Left cardiac atrium (tissue), 4 donors: ENCODE data around the gene TBC1D14. TPM values are rescaled to one million over a fixed set of nuclear protein-coding genes. Genes with fewer than 3 reads are reported as not detected.

Source experiments
- ATAC-seq, 2 donors: fragments of 200-7000 bp; cut with Tn5 transposase; one replicate each; pipeline ENCODE4 v1.9.1; 2020; ENCODE audit warnings: mild to moderate bottlenecking in 2 of 2, moderate library complexity in 2 of 2
- DNase-seq: peaks from one replicate; pipeline ENCODE4 v3.0.0-alpha.2; 2020
- intact Hi-C, 2 donors: fragments of 100-400 bp; cut with DNase I; formaldehyde crosslinking; loops; one replicate each; pipeline versions ENCODE4 v1.14.1 to v1.15.1; 2022 to 2023
- total RNA-seq, 2 donors: library from RNA; stranded (reverse); fragmentation: NEBNext Ultra II Directional; extraction: Animal tissue kit (Norgen Biotek cat#: 25700); gene quantifications; one replicate each; pipeline ENCODE4 v1.2.1, GENCODE V29; 2021
- donor health status: DM: no; HTN: yes; CAD: no.
- donor health status: DM: no; HTN: yes; CAD: no; lungs with severe emphysema.
- donor health status: DM: yes; HTN: yes; CAD: no.
- donor health status: Dilated cardiomyopathy.

Gene TBC1D14
- total RNA-seq, 2 donors from 2014 or later = 34.7 to 35.9 TPM

- intact Hi-C loops = no loop called here
- ATAC-seq (no peak), DNase-seq (no peak)
These were observed 91.0 kb downstream of the TBC1D14 start for GRCh38 chr4:7000421-7001176.

- no peak for ATAC-seq
- DNase-seq = no peak
- intact Hi-C loops = no loop called here
These were observed 91.6 kb downstream of the TBC1D14 start for GRCh38 chr4:7001271-7001670.

GRCh38 chr4:7002336-7002735 is 92.7 kb downstream of the TBC1D14 start:
- intact Hi-C loops = no loop called here
- no peak for DNase-seq
- no peak for ATAC-seq

- DNase-seq (no peak), ATAC-seq (peak in 1 of 2 donors; percentile 24)
- intact Hi-C loops = no loop called here
These were observed 93.7 kb downstream of the TBC1D14 start for GRCh38 chr4:7003176-7003878.

GRCh38 chr4:7003879-7004240 is 94.2 kb downstream of the TBC1D14 start:
- no peak for ATAC-seq
- intact Hi-C loops = no loop called here
- DNase-seq = no peak

- no peak for DNase-seq
- no peak for ATAC-seq
- intact Hi-C loops = no loop called here
These were observed 94.7 kb downstream of the TBC1D14 start for GRCh38 chr4:7004331-7004730.

GRCh38 chr4:7005571-7005970 is 95.9 kb downstream of the TBC1D14 start:
- intact Hi-C loops = no loop called here

GRCh38 chr4:7006411-7006810 is 96.8 kb downstream of the TBC1D14 start:
- ATAC-seq (no peak), DNase-seq (no peak)
- intact Hi-C loops = no loop called here

More at GRCh38 chr4:7005571-7005970, 95.9 kb downstream of the TBC1D14 start:
- no peak for ATAC-seq
- no peak for DNase-seq

- ATAC-seq (peak in 1 of 2 donors; percentile 58), DNase-seq (no peak)
- intact Hi-C loops = no loop called here
These were observed 97.7 kb downstream of the TBC1D14 start for GRCh38 chr4:7007142-7007907.

GRCh38 chr4:7007944-7008343 is 98.3 kb downstream of the TBC1D14 start:
- no peak for ATAC-seq
- DNase-seq = no peak
- intact Hi-C loops = no loop called here

GRCh38 chr4:7009564-7009963 is 99.9 kb downstream of the TBC1D14 start:
- DNase-seq (no peak), ATAC-seq (no peak)
- intact Hi-C loops = no loop called here

- no peak for DNase-seq
- ATAC-seq = no peak
- intact Hi-C loops = no loop called here
These were observed 103.5 kb downstream of the TBC1D14 start for GRCh38 chr4:7013175-7013574.

GRCh38 chr4:7014815-7015214 is 105.2 kb downstream of the TBC1D14 start:
- ATAC-seq (no peak), DNase-seq (no peak)
- intact Hi-C loops = no loop called here

- no peak for ATAC-seq
- DNase-seq = no peak
- intact Hi-C loops = no loop called here
These were observed 105.9 kb downstream of the TBC1D14 start for GRCh38 chr4:7015383-7016035.

GRCh38 chr4:7016086-7016485 is 106.5 kb downstream of the TBC1D14 start:
- DNase-seq (no peak), ATAC-seq (no peak)
- intact Hi-C loops = no loop called here

GRCh38 chr4:7016512-7016911 is 106.9 kb downstream of the TBC1D14 start:
- no peak for ATAC-seq
- intact Hi-C loops = no loop called here
- no peak for DNase-seq

- intact Hi-C loops = no loop called here
- DNase-seq = no peak
- no peak for ATAC-seq
These were observed 107.9 kb downstream of the TBC1D14 start for GRCh38 chr4:7017446-7018048.

GRCh38 chr4:7018281-7018680 is 108.7 kb downstream of the TBC1D14 start:
- no peak for DNase-seq
- ATAC-seq = no peak
- intact Hi-C loops = no loop called here

- ATAC-seq (no peak), DNase-seq (no peak)
- intact Hi-C loops = no loop called here
These were observed 109.7 kb downstream of the TBC1D14 start for GRCh38 chr4:7019367-7019766.
